Dedifferentiated amniotic fluid mesenchymal stem cell (primary cell): ENCODE measurements around the gene PIGU.
"Not testable (repeated sequence)": the region's sequence is repeated elsewhere in the genome, so short reads cannot be mapped to it uniquely, and the experiment has no call there.

Source experiments
- DNase-seq: peaks from one replicate; pipeline ENCODE4 v3.0.0-alpha.2; 2016; ENCODE audit errors: extremely low spot score

Gene PIGU

DNA sequence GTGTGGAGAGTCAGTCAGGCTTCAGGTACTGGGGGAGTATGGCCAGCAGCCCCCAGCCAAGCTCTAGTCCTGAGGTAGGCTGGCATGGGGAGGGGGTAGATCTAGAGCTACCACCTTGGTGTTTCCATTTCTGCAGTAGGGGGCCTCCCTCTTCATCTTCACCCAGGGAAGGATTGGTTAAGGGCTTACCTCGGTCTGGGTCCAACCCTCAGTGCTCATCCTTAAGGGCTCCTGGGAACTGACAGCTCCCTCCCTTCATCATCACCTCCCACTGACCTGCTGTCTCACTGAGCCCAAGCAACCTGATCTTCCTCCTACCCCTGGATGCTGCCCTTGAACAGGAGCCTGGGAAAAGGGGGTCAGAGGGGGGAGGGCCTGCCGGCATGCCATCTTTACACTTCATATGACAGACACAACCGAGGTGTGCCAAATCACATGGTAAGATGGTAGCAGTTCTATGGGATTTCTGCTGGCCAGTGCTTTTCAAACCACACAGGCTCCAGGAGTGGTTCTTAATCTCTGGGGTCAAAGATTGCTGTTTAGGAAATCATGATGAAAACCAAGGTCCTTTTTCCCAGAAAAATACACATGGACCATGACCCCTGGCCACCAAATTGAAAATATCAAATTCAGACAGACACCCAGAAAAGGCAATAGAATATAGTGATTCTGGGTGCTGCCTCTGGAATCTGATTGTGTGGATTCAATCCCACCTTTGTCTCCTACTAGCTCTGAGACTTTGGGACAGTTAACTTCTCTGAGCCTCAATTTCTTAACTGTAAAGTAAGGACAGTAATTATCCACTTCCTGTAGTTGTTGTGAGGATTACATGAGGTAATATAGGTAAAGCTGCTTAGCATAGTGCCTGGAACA is 30.3 kb upstream of the PIGU start:
- no peak for DNase-seq

DNA sequence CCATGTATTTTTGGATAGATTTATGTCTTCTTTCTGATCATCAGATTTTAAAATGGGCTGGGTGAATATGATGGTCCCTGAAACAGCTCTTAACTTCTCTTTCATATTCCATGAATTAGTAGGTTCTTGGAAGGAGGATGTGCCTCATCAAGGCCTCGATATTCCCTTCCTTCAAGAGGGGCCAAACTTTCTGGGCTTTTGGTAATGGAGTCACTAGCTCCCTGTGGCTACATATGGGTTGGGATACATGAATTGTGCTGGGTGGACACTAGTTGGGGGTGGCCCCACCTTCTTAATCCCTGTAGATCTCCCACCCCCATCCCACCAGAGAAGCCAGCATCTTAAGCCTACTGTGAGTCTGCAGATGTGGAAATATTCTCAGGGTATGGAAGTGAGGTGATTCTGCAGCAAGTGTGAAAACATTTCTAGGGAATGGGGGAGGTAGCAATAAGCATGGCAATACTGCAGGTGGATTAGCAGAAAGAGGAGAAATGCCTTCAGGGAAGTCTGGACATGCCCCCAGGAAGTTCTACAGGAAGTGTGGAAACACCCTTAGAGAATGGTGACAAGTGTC is 29.5 kb upstream of the PIGU start:
- DNase-seq, result no peak

DNA sequence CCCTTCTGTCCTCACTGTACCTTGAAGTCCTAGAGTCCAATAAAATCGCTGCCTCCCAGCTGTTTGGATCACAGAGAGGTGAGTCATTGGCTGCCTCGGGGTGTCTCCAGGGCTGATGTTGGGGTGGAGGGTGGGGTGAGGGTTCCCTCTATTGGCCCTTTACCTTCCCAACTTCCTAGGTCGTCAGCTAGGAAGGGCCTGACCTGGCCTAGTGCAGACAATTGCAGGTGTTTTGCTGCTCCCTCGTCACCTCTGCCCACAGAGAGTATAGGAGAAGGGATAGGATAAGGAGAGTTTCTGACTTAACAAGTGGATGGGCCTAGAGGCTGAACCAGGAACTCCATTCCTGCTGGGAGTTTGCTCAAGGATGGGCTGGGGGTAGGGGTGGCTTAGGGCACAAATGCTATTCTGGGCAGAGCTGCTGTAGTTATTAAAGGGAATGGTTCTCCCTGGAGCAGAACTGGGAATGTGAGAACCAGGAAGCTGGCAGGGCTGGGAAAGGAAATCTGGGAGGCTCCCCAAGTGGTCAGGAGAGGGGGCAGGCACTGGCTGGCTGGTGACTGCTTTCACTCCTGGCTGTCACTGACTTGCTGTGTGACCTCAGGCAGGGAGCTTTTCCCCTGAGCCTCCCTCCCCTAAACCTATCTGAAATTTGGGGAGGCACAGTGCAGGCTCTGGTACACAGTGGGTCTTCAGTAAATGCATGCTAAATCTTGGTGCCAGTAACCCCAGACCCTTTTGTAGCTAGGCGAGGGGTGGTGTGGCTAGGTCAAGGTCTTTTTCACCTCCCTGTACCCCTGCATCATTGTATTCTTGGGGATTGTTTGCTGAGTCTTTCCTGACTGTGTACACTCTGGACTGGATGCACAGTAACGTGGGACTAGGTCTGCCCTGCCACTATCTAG is 28.8 kb upstream of the PIGU start:
- DNase-seq, result peak; percentile 16

DNA sequence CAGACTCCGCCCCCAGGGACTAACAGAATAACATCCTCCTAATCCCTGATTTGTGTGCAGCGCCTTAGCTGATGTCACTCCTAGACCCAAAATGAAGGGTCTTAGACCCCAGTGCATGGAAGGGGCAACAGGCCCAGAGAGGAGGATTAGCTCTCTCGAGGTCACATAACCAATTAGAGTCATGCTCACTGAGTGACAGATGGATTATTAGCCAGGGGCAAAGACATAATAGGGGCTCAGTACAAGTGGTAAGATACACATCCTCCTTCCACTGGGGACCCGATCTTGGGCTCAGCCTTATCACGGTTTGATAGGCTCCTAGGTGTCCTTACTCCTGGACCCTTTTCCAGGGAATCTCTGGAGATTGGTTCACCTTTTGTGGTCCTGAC is 28.1 kb upstream of the PIGU start:
- DNase-seq, result no peak

DNA sequence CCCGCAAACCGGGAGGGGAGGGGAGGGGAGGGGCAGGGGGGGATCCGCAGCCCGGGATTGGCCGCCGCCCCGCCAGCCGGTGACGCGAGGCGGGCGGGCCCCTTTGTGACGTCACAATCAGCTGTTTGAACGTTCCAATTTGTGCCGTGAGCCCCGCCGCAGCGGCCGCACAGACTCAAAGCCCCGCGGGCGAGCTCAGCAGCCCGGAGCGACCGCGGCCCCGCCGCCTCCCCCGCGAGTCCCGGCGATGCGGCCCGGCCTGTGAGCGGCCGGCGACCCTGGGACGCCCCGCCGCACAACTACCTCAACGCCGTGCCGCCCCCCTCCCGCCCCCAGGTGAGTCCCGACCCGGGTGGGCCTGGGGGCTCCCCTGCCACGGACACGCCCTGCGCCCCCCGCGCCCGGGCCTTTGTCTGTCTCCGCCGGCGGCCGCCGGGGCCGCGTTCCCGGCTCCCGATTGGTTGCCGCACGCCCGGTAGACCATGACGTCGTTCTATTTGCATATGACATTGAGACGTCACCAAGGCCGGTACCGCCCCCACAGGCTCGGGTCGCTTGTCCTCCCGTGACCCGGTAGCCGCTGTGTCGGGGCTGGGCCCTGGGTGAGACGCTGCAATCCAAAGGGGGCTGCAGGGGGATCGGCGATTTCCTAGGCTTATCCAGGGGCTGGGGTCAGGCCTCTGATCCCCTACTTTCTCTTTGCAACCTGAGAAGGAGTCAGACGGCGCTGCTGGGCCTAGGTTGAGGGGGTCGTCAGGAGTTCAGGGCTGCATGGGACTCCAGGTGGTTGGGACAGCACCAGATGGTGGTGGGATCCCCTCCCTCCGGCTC is 27.5 kb upstream of the PIGU start, which contains the start of gene TP53INP2:
Gene TP53INP2, plus strand, starts transcription at position 168 of the 831 bp plus-strand sequence. CDS start 4,396 bp downstream, outside the sequence.
- peak; percentile 93 for DNase-seq

DNA sequence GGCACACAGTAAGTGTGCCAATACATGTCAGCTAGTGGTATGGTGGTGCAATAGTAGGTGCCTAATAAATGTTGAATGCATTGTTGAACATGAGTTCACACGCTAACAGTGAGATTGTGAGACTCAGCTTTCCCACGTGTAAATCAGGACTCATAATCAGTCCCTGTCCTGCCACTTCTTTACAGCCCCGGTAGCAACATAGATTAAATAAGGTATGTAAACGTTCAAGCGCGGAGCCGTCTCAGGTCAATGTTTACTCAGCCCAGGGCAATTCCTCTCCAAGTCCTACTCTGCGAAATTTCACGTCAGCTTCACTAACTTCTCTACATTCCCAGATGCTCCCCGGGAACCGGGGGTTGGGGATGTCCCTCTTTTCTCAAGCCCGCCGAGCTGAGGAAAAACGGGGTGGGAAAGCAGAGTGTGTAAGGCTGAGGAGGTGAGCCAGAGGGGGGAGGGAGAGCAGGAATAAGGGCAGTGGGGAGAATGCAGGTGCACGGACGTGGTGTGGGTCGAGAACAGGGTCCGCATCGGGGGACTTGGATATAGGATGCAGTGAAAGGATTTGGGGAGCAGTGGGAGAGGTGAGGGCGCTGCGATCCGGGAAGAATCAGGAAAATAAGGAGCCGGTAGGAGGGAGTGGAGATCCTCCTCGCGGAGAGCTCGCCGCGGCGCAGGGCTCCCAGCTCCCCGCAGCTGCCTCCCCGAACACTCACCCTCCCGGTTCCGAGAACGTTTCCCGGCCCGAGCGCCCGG is 26.7 kb upstream of the PIGU start:
- no peak for DNase-seq

DNA sequence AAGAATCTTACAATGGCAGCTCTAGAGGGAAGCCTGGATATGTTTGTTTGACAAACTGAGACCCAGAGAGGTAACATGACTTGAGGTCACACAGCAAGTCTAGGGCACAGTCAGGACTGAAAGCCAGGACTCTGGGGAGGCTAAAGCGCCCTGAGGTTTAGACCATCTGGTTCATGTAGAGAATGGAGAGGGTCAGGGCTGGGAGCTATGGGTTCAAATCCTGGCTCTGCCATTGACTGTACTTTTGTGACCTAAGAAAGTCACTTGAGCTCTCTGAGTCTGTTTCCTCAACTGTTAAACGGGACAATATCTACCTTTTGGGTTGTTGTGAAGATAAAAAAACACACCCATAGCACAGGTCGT is 26.1 kb upstream of the PIGU start:
- DNase-seq, result no peak

DNA sequence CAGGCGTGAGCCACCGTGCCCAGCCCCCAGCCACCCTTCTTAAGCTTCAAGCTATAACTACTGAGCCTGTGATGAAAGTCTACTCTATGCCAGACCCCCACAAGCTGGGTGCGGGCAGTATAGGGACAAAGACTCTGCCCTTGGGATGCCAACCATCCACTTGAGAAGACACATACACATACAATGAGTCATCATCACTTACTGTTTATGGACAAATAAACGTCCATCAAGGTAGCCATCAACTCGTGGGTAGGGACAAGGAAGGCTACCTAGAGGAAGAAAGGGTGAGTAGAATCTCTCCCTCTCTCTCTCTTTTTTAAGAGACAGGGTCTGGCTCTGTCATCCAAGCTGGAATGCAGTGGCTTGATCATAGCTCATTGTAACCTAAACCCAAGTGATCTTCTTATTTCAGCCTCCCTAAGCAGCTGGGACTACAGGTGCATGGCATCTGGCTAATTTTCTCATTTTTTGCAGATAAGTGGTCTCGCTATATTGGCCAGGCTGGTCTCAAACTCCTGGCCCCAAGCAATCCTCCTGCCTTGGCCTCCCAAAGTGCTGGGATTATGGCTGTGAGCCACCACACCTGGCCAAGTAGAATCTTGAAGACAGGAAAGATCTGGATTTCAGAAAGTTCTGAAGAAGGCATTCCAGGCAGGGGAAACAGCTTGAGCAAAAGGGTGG is 24.7 kb upstream of the PIGU start:
- no peak for DNase-seq

DNA sequence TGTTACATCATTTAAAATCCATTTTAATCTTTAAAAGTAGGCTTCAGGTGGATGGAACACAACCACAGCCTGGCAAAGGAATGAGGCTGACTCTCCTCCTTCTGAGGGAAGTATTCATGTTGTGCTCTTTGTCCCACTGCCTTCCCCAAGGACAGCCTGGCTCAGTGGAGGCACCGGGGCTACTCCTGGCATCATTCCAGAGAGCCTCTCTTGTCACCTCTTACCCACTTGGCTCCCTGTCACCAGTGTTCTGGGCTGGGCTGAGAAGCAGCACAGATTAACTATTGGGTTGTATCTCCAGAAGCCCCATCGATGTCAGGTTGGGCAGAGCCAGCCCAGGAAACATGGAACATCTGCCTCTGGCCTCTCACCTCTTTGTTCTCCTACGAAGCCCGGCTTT is 16.5 kb upstream of the PIGU start:
- no peak for DNase-seq

DNA sequence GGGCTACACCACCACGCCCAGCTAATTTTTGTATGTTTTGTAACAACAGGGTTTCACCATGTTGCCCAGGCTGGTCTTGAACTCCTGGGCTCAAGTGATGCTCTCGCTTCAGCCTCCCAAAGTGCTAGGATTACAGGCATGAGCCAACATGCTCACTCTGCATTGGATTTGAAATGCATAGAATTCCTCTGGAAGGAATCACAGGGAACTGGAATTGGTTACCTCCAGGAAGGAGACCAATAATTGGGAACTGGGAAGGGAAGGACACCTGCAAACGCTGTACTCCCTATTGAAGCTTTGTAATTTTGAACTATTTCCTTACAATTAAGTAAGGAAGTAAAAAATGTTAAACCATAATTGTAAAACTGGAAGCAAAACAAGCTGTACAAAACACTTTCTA is 14.9 kb upstream of the PIGU start:
- no peak for DNase-seq

DNA sequence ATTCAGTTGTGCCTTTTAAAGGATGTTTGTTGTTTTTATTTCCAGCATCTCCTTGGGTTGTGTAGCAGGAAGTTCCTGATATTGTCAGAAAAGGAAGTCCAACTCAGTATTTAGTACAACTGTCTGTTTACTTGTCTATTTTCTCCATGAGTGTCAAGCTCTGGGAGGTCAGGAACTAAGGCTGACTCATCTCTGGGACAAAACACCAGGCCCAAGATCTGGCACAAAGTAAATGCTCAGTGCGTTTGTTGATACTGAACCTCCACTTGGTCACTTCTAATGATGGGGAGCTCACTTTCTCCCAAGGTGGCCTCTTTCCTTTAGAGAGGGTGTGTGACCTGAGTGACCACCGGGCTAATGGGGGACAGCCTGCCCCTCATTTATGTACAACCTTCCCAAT is 12.6 kb upstream of the PIGU start:
- no peak for DNase-seq

DNA sequence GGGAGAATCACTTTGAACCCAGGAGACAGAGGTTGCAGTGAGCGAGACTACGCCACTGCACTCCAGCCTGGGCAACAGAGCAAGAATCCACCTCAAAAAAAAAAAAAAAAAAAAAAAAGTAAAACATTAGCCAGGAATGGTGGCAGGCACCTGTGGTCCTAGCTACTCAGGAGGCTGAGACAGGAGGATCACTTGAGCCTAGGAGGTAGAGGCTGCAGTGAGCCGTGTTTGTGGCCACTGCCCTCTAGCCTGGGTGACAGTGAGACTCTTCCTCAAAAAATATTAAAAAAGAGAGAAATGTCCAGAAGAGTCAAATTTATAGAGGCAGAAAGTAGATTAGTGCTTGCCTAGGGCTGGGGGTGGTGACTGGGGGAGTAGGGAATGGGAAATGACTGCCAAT is 6.8 kb upstream of the PIGU start:
- DNase-seq, result no peak

DNA sequence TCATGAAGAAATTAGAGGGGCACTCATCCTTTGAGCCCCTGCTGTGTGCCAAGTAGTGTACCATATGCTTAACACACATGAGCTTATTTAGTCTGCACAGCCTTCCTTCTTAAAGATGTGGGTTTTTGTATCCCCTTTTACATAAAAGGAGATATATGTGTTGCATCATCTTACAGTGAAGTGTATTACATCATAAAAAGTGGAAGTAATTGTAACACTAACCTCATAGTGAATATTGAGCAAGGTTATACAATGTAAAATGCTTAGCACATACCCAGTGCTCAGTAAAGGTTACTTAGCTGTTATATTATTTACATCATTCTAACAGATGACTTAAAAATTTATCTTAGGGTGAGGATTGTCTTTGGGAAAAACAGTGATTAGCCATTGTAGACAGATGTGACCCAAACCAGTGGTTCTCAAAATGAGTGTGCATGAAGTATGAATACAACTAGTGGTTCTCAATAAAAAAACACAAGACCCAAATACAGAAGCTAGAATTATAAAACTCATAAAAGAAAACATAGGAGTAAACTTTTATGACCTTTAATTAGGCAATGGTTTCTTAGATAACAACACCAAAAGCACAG is 3.8 kb upstream of the PIGU start:
- no peak for DNase-seq

DNA sequence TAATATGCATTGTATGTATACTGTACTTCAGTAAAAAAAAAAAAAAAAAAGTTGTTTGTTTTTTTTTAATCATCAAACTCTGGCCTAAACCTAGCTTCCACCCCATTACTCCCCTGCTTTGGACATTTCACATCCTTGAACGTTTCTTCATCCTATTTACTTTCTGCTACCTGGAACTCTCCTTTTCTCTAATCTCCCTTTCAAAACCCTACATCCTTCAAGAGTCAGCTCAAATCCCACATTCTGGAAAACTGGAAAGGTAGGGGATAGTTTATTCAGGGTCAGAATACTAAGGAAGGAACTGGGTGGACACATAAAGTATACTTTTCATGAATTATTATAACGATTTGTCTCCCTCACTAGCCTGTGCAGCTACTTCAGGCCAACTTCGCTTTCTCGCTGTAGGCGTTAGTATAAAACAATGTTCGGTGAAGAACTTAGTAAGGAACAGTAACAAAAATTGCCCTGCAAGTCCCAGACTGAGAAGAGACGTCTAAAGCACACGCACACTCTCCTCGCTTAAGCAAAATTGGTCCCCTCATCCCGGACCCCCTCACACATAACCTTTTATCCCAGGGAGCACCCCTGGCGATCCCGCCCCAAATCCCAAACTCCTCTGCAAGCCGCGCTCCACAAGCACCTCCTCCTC is 775 bp downstream of the PIGU start:
- DNase-seq, result no peak

DNA sequence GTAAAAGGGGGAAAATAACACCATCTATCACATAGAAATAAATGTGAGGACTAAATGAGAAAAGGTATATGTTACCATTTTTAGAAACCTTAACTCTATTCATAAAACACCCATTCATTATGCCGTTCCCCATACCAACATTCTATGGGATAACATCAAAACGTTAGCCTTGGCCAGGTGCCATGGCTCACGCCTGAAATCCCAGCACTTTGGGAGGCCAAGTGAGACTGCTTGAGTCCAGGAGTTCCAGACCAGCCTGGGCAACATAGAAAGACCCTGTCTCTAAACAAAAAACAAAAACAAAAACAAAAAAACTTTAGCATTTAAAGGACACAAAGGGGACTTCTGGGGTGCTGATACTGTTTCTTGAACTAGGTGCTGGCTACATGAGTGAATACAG is 1.3 kb downstream of the PIGU start:
- DNase-seq, result no peak

DNA sequence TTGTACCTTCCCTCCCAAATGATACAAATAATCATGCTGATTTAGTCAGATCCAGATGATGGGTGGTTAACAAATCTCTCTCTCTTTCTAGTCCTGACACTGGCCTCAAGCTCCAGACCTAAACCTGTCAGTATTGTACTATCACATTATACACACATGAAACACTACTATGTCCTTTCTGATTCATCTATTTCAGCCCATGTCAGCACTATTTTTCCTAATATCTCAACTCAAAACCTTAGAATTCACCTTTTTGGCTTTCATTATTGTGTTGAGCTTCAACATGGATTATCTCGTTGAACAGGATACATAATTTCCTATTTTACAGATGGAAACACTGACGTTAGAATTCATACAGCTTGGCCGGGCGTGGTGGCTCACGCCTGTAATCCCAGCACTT is 3.5 kb downstream of the PIGU start:
- no peak for DNase-seq

DNA sequence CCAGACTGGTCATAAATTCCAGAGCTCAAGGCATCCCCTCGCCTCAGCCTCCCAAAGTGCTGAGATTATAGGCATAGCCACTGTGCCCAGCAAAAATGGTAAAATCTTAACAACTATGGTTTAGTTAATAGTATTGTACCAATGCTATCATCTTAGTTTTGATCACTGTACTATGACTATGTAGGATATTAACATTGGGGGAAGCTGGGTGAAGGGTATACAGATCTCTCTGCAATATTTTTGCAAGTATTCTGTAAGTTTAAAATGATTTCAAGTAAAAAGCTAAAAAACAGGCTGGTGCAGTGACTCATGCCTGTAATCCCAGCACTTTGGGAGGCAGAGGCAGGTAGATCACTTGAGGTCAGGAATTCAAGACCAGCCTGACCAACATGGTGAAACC is 7.8 kb downstream of the PIGU start:
- no peak for DNase-seq

DNA sequence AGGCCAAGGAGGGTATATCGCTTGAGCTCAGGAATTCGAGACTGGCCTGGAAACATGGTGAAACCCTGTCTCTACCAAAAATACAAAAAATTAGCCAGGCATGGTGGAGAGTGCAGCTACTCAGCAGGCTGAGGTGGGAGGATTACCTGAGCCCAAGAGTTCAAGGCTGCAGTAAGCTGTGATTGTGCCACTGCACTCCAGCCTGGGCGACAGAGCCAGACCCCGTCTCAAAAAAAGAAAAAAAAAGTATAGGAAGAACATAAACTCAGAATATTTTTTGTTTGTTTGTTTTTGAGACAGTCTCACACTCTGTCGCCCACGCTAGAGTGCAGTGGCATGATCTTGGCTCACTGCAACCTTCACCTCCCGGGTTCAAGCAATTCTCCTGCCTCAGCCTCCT is 12.1 kb downstream of the PIGU start:
- DNase-seq, result not testable (repeated sequence)

DNA sequence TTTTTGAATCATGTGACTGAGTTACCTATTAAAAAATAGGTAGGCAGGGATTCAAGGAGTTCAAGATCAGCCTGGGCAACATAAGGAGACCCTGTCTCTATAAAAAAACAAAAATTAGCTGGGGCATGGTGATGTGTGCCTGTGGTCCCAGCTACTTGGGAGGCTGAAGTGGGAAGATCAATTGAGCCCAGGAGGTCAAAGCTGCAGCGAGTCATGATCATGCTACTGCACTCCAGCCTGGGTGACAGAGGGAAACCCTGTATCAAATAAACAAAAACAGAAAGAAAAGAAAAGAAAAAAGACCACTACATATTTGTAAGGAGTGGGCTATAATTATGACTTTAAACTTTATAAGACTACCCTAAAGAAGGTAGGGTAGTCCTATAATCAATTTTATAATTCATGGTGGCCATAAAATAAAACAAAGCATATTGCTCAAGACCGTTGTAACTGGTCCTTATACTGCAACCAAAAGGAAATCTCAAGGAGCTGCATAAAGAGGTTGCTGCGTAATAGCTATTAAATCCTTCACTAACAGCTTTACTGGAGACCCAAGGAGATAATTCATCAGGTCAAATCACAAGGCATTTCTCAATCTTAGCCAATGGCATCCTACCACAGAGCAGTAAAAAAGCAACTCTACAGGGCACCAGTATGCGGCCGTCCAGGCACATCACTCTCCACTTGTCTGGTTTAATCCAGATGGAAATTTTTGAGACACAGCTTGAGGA is 13.5 kb downstream of the PIGU start:
- DNase-seq, result no peak
